ENCODE data around the gene KIF16B. TPM values are rescaled to one million over a fixed set of nuclear protein-coding genes. Genes with fewer than 3 reads are reported as not detected.

The KIF16B gene
- total RNA-seq, 1 experiment from 2014 or later, result 15.8 TPM

DNA sequence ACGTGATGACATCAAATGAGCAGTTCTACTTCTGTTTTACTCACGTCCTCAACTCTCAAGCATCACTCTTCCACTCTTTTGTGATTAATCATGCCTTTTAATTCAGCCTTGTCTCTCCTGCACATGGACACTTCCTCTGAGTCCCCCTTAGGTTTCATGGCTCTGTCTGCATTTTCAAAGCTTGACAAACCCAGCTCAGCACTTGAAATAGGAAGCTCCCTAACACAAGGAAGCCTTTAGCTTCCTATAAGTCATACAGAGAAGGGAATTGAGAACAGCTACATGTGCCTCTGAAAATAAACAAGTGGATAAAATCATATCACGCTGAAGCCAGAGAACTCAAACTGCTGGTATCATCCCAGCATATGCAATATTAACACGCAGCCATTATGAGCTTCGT lies 21.2 kb downstream of the KIF16B start:
- no peaks in the 10 kb centered on the region for H3K36me3 Mint-ChIP-seq (ENCODE audit: insufficient read depth, unreplicated experiment)
- ChIA-PET POLR2A (interaction anchor here (1.7 kb wide), 1 partner anchor 24 kb away, joined by 4 read pairs; no protein-coding TSS in a partner anchor), CTCF (interaction anchor here (1.2 kb wide), 1 partner anchor 28 kb away, joined by 3 read pairs; no protein-coding TSS in a partner anchor)
- intact Hi-C loops (cut with micrococcal nuclease), result no loop called here
- no peak overlapping the region for H3K4me3 Mint-ChIP-seq (ENCODE audit: unreplicated experiment)
- H3K4me1 Mint-ChIP-seq (ENCODE audit: insufficient read depth, unreplicated experiment), result peaks cover 20% of the 10 kb centered on the region
- BruUV-seq (replicated peaks), result no TSS peak
- no peak overlapping the region for H3K27ac Mint-ChIP-seq (ENCODE audit: low read depth, unreplicated experiment)
- DNase-seq (ENCODE audit: unreplicated experiment), result no peak
- H3K27me3 Mint-ChIP-seq (ENCODE audit: insufficient read depth, unreplicated experiment), result no peaks in the 10 kb centered on the region
- TF ChIP-seq, protein P1, sequence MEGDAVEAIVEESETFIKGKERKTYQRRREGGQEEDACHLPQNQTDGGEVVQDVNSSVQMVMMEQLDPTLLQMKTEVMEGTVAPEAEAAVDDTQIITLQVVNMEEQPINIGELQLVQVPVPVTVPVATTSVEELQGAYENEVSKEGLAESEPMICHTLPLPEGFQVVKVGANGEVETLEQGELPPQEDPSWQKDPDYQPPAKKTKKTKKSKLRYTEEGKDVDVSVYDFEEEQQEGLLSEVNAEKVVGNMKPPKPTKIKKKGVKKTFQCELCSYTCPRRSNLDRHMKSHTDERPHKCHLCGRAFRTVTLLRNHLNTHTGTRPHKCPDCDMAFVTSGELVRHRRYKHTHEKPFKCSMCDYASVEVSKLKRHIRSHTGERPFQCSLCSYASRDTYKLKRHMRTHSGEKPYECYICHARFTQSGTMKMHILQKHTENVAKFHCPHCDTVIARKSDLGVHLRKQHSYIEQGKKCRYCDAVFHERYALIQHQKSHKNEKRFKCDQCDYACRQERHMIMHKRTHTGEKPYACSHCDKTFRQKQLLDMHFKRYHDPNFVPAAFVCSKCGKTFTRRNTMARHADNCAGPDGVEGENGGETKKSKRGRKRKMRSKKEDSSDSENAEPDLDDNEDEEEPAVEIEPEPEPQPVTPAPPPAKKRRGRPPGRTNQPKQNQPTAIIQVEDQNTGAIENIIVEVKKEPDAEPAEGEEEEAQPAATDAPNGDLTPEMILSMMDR (IDR thresholded peaks at IDR 0.05; ENCODE audit: unreplicated experiment), result no peak
- no peaks in the 10 kb centered on the region for H3K9me3 Mint-ChIP-seq (ENCODE audit: unreplicated experiment)

DNA sequence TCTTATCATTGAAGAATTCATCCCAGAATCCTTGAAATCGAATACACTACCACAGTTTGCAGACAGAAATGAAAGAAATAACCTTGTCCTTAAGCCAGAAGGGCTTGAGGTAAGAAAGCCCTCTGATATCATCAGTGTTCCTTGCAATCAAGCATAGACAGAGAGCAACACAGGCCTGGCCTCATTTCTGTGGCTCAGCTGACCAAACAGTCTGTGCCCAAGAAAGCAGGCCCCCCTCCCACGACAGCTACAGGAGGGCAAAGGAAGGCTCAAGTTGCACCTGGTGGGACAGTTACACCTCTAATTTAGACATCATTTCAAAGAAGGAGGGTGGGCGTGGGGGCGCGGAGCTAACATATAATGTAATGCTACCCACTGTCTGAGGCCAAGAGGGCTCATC lies 21.6 kb downstream of the KIF16B start:
- DNase-seq (ENCODE audit: unreplicated experiment), result no peak
- no peak overlapping the region for H3K4me3 Mint-ChIP-seq (ENCODE audit: unreplicated experiment)
- no peaks in the 10 kb centered on the region for H3K9me3 Mint-ChIP-seq (ENCODE audit: unreplicated experiment)
- BruUV-seq (replicated peaks), result no TSS peak
- H3K27ac Mint-ChIP-seq (ENCODE audit: low read depth, unreplicated experiment), result no peak overlapping the region
- peaks cover 16% of the 10 kb centered on the region for H3K4me1 Mint-ChIP-seq (ENCODE audit: insufficient read depth, unreplicated experiment)
- intact Hi-C loops (cut with micrococcal nuclease), result no loop called here
- CTCF ChIA-PET, result interaction anchor here (1.2 kb wide), 1 partner anchor 29 kb away, joined by 3 read pairs; no protein-coding TSS in a partner anchor
- TF ChIP-seq, protein P1 (IDR thresholded peaks at IDR 0.05; ENCODE audit: unreplicated experiment), result no peak
- H3K36me3 Mint-ChIP-seq (ENCODE audit: insufficient read depth, unreplicated experiment), result no peaks in the 10 kb centered on the region
- no peaks in the 10 kb centered on the region for H3K27me3 Mint-ChIP-seq (ENCODE audit: insufficient read depth, unreplicated experiment)
- POLR2A ChIA-PET, result interaction anchor here (0.8 to 1.7 kb wide), 2 partner anchors 18 to 23 kb away, joined by 4 read pairs; no protein-coding TSS in a partner anchor

DNA sequence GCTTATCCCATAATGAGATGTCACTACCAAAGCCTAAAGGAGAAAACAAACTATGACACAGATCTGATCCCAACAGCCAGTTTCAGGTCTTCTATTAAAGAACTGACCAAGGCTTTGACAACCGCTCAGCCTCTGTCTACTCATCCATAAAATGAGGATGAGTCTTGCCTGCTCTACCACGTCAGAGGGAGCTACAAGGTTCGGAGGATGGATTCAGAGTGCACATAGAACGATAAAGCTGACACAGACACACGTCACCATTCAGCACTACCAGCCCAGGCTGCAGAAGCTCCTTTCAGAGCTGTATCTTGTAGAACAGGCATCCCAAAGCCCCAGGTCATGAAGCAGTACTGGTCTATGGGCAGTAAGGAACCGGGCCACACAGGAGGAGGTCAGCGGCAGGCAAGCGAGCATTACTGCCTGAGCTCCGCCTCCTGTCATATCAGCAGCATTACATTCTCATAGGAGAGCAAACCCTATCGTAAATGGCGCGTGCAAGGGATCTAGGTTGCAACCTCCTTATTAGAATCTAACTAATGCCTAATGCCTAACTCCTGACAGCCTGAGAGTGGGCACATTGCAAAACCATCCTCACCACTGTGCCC lies 25.1 kb downstream of the KIF16B start:
- Mint-ChIP-seq H3K4me1 (ENCODE audit: insufficient read depth, unreplicated experiment) (no peaks in the 10 kb centered on the region), H3K27me3 (ENCODE audit: insufficient read depth, unreplicated experiment) (no peaks in the 10 kb centered on the region), H3K27ac (ENCODE audit: low read depth, unreplicated experiment) (no peak overlapping the region), H3K9me3 (ENCODE audit: unreplicated experiment) (no peaks in the 10 kb centered on the region), H3K36me3 (ENCODE audit: insufficient read depth, unreplicated experiment) (no peaks in the 10 kb centered on the region), H3K4me3 (ENCODE audit: unreplicated experiment) (no peak overlapping the region)
- intact Hi-C loops (cut with micrococcal nuclease), result no loop called here
- POLR2A ChIA-PET, result interaction anchor here (0.8 to 1.0 kb wide), 2 partner anchors 8 to 12 kb away, joined by 3 read pairs; no protein-coding TSS in a partner anchor
- CTCF ChIA-PET, result no interaction called here
- TF ChIP-seq, protein P1 (IDR thresholded peaks at IDR 0.05; ENCODE audit: unreplicated experiment), result no peak
- DNase-seq (ENCODE audit: unreplicated experiment), result no peak
- no TSS peak for BruUV-seq (replicated peaks)

DNA sequence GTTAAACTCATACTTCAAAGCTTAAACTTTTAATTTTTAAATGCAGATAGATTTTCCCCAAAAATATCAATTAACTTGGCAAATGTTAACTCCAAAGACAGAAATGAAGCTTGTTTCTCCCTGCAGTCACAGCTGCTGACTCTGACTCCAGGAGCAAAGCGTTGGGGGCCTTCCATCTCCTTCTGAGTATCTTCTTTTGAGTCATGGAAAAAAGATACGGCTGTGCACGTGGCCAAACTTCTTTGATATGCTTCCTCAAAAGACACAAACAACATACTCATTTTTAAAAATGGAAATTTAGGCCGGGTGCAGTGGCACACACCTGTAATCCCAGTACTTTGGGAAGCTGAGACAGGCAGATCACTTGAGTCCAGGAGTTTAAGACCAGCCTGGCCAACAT lies 28.3 kb downstream of the KIF16B start:
- DNase-seq (ENCODE audit: unreplicated experiment), result no peak
- intact Hi-C loops (cut with micrococcal nuclease), result no loop called here
- Mint-ChIP-seq H3K4me1 (ENCODE audit: insufficient read depth, unreplicated experiment) (peaks cover 7% of the 10 kb centered on the region), H3K27ac (ENCODE audit: low read depth, unreplicated experiment) (no peak overlapping the region), H3K27me3 (ENCODE audit: insufficient read depth, unreplicated experiment) (no peaks in the 10 kb centered on the region), H3K36me3 (ENCODE audit: insufficient read depth, unreplicated experiment) (no peaks in the 10 kb centered on the region), H3K4me3 (ENCODE audit: unreplicated experiment) (no peak overlapping the region), H3K9me3 (ENCODE audit: unreplicated experiment) (no peaks in the 10 kb centered on the region)
- BruUV-seq (replicated peaks), result no TSS peak
- TF ChIP-seq, protein P1 (IDR thresholded peaks at IDR 0.05; ENCODE audit: unreplicated experiment), result no peak
- ChIA-PET CTCF (interaction anchor here (0.8 to 2.4 kb wide), 2 partner anchors 11 to 70 kb away, joined by 3 to 8 read pairs; no protein-coding TSS in a partner anchor), POLR2A (interaction anchor here (0.8 kb wide), 1 partner anchor 16 kb away, joined by 3 read pairs; no protein-coding TSS in a partner anchor)

Measured in MCF 10A (cell line).